HepG2 (cell line): ENCODE measurements around the gene TCF19. TPM values are rescaled to one million over a fixed set of nuclear protein-coding genes. Genes with fewer than 3 reads are reported as not detected.
A peak's percentile ranks its signal among the peaks of the same experiment; 100 is the strongest.

Experiments
- AHR ChIP-seq: IDR thresholded peaks from 2 replicates; pipeline ENCODE4 v1.6.1; 2018; ENCODE audit warnings: missing genetic modification reagents, missing compliant biosample characterization
- ARID2 ChIP-seq: sonication (generic); formaldehyde crosslinking; IDR thresholded peaks from 2 replicates; pipeline ENCODE4 v1.8.1; 2022; ENCODE audit warnings: mild to moderate bottlenecking, missing genetic modification reagents, borderline replicate concordance
- HINFP ChIP-seq: sonication (generic); formaldehyde crosslinking; IDR thresholded peaks from 2 replicates; pipeline ENCODE4 v1.4.0; 2020; ENCODE audit warnings: low read depth, mild to moderate bottlenecking, missing genetic modification reagents
- HNRNPLL ChIP-seq: fragments of 200-400 bp; formaldehyde crosslinking; IDR thresholded peaks from 2 replicates; pipeline ENCODE4 v1.6.1; 2017; ENCODE audit warnings: mild to moderate bottlenecking, low read depth, low read length; ENCODE audit not compliant: poor library complexity, severe bottlenecking
- HOXA3 ChIP-seq: sonication (generic); formaldehyde crosslinking; IDR thresholded peaks from 2 replicates; pipeline ENCODE4 v1.5.0; 2020; ENCODE audit warnings: missing genetic modification reagents
- PAX8 ChIP-seq: sonication (generic); formaldehyde crosslinking; IDR thresholded peaks from 2 replicates; pipeline ENCODE4 v1.8.0; 2022; ENCODE audit warnings: mild to moderate bottlenecking, missing genetic modification reagents, borderline replicate concordance
- ZBTB43 ChIP-seq: sonication (generic); formaldehyde crosslinking; conservative IDR thresholded peaks from 2 replicates; pipeline ENCODE4 v1.4.0; 2020; ENCODE audit warnings: missing genetic modification reagents
- ZMYM2 ChIP-seq: sonication (generic); formaldehyde crosslinking; IDR thresholded peaks from 2 replicates; pipeline ENCODE4 v1.8.0; 2022; ENCODE audit warnings: mild to moderate bottlenecking, missing genetic modification reagents
- ZNF160 ChIP-seq: sonication (generic); formaldehyde crosslinking; IDR thresholded peaks from 2 replicates; pipeline ENCODE4 v1.8.0; 2022; ENCODE audit warnings: mild to moderate bottlenecking, inconsistent platforms, missing genetic modification reagents
- ZNF205 ChIP-seq: IDR thresholded peaks from 2 replicates; pipeline ENCODE4 v1.6.1; 2018; ENCODE audit warnings: missing biosample characterization, missing genetic modification reagents
- ZNF207 ChIP-seq: fragments of 450-650 bp; IDR thresholded peaks from 2 replicates; pipeline ENCODE4 v1.6.1; 2016; ENCODE audit warnings: antibody characterized with exemption, borderline replicate concordance
- polyA plus RNA-seq, 8 experiments: library from polyadenylated mRNA; depleted of rRNA in 3 of 8; stranded (reverse) in 7 of 8; unstranded in 1 of 8; fragments of >200 nt; fragmentation: Illumina TruSeq in 4 of 8; extraction: Trizol in 4 of 8; gene quantifications; 2 replicates each; pipeline versions ENCODE4 v1.2.1 to v1.2.3, GENCODE V29; 2011 to 2016; ENCODE audit warnings: low read depth in 4 of 8, missing spikeins in 1 of 8, mixed read lengths in 1 of 8; ENCODE audit not compliant: insufficient read depth in 1 of 8
- total RNA-seq, 5 experiments: library from RNA; depleted of rRNA; stranded (reverse); fragments of >200 nt; fragmentation: Illumina TruSeq; extraction: Trizol; gene quantifications; 2 replicates each; pipeline ENCODE4 v1.2.3, GENCODE V29; 2016; ENCODE audit warnings: low read depth in 1 of 5
- TF ChIP-seq, protein P1 (sequence below): sonication (generic); formaldehyde crosslinking; IDR thresholded peaks from 2 replicates; pipeline ENCODE4 v1.9.0; 2021; ENCODE audit warnings: missing genetic modification reagents, borderline replicate concordance
- TF ChIP-seq, protein P2 (sequence below): sonication (generic); formaldehyde crosslinking; conservative IDR thresholded peaks from 2 replicates; pipeline ENCODE4 v1.5.0; 2020; ENCODE audit warnings: missing genetic modification reagents
- TF ChIP-seq, protein P3 (sequence below): sonication (generic); formaldehyde crosslinking; IDR thresholded peaks from 2 replicates; pipeline ENCODE4 v1.4.0; 2020; ENCODE audit warnings: missing genetic modification reagents
- TF ChIP-seq, protein P4 (sequence below): sonication (generic); formaldehyde crosslinking; IDR thresholded peaks from 2 replicates; pipeline ENCODE4 v1.5.0; 2020; ENCODE audit warnings: mild to moderate bottlenecking, missing genetic modification reagents
- TF ChIP-seq, protein P5 (sequence below): sonication (generic); formaldehyde crosslinking; conservative IDR thresholded peaks from 2 replicates; pipeline ENCODE4 v1.8.0; 2022; ENCODE audit warnings: mild to moderate bottlenecking, moderate library complexity, missing genetic modification reagents

The TCF19 gene
- total and polyA plus RNA-seq, 2 of the 13 experiments (the other 11 are each of a cell fraction or from before 2014, with no cell fraction given): 4.9 to 22.2 TPM

- TF ChIP-seq, protein P1, sequence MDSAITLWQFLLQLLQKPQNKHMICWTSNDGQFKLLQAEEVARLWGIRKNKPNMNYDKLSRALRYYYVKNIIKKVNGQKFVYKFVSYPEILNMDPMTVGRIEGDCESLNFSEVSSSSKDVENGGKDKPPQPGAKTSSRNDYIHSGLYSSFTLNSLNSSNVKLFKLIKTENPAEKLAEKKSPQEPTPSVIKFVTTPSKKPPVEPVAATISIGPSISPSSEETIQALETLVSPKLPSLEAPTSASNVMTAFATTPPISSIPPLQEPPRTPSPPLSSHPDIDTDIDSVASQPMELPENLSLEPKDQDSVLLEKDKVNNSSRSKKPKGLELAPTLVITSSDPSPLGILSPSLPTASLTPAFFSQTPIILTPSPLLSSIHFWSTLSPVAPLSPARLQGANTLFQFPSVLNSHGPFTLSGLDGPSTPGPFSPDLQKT: no peak
- TF ChIP-seq HOXA3 (CRISPR knock-in tag): no peak; the same call in 1 of the 2 replicates
- no peak for TF ChIP-seq ZNF205 (CRISPR knock-in tag)
- peak; percentile 96 for TF ChIP-seq HNRNPLL
- TF ChIP-seq AHR: no peak
- TF ChIP-seq, protein P2, sequence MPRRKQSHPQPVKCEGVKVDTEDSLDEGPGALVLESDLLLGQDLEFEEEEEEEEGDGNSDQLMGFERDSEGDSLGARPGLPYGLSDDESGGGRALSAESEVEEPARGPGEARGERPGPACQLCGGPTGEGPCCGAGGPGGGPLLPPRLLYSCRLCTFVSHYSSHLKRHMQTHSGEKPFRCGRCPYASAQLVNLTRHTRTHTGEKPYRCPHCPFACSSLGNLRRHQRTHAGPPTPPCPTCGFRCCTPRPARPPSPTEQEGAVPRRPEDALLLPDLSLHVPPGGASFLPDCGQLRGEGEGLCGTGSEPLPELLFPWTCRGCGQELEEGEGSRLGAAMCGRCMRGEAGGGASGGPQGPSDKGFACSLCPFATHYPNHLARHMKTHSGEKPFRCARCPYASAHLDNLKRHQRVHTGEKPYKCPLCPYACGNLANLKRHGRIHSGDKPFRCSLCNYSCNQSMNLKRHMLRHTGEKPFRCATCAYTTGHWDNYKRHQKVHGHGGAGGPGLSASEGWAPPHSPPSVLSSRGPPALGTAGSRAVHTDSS (CRISPR knock-in tag): no peak
- no peak for TF ChIP-seq ZNF207
- no peak for TF ChIP-seq ZNF160 (CRISPR knock-in tag)
- TF ChIP-seq HINFP: no peak
- TF ChIP-seq ZMYM2 (CRISPR knock-in tag): no peak
- TF ChIP-seq, protein P3, sequence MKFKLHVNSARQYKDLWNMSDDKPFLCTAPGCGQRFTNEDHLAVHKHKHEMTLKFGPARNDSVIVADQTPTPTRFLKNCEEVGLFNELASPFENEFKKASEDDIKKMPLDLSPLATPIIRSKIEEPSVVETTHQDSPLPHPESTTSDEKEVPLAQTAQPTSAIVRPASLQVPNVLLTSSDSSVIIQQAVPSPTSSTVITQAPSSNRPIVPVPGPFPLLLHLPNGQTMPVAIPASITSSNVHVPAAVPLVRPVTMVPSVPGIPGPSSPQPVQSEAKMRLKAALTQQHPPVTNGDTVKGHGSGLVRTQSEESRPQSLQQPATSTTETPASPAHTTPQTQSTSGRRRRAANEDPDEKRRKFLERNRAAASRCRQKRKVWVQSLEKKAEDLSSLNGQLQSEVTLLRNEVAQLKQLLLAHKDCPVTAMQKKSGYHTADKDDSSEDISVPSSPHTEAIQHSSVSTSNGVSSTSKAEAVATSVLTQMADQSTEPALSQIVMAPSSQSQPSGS (CRISPR knock-in tag): 0 out of 2 replicates have a peak, but pooled peaks have one; percentile 25
- TF ChIP-seq, protein P4, sequence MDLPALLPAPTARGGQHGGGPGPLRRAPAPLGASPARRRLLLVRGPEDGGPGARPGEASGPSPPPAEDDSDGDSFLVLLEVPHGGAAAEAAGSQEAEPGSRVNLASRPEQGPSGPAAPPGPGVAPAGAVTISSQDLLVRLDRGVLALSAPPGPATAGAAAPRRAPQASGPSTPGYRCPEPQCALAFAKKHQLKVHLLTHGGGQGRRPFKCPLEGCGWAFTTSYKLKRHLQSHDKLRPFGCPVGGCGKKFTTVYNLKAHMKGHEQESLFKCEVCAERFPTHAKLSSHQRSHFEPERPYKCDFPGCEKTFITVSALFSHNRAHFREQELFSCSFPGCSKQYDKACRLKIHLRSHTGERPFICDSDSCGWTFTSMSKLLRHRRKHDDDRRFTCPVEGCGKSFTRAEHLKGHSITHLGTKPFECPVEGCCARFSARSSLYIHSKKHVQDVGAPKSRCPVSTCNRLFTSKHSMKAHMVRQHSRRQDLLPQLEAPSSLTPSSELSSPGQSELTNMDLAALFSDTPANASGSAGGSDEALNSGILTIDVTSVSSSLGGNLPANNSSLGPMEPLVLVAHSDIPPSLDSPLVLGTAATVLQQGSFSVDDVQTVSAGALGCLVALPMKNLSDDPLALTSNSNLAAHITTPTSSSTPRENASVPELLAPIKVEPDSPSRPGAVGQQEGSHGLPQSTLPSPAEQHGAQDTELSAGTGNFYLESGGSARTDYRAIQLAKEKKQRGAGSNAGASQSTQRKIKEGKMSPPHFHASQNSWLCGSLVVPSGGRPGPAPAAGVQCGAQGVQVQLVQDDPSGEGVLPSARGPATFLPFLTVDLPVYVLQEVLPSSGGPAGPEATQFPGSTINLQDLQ (CRISPR knock-in tag): 0 out of 2 replicates have a peak, but pooled peaks have one; percentile 51
- TF ChIP-seq PAX8 (CRISPR knock-in tag): no peak
- TF ChIP-seq ARID2: peak; percentile 80; the same call in 1 of the 2 replicates
- TF ChIP-seq, protein P5, sequence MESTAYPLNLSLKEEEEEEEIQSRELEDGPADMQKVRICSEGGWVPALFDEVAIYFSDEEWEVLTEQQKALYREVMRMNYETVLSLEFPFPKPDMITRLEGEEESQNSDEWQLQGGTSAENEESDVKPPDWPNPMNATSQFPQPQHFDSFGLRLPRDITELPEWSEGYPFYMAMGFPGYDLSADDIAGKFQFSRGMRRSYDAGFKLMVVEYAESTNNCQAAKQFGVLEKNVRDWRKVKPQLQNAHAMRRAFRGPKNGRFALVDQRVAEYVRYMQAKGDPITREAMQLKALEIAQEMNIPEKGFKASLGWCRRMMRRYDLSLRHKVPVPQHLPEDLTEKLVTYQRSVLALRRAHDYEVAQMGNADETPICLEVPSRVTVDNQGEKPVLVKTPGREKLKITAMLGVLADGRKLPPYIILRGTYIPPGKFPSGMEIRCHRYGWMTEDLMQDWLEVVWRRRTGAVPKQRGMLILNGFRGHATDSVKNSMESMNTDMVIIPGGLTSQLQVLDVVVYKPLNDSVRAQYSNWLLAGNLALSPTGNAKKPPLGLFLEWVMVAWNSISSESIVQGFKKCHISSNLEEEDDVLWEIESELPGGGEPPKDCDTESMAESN (CRISPR knock-in tag): peak; percentile 89; the same call in 1 of the 2 replicates
- TF ChIP-seq ZBTB43 (CRISPR knock-in tag): no peak
Measured at GRCh38 chr6:31158140-31158862, at the start of gene TCF19 (continued).
